Measurements from ENCODE around the gene ITIH3.

Gene ITIH3

DNA sequence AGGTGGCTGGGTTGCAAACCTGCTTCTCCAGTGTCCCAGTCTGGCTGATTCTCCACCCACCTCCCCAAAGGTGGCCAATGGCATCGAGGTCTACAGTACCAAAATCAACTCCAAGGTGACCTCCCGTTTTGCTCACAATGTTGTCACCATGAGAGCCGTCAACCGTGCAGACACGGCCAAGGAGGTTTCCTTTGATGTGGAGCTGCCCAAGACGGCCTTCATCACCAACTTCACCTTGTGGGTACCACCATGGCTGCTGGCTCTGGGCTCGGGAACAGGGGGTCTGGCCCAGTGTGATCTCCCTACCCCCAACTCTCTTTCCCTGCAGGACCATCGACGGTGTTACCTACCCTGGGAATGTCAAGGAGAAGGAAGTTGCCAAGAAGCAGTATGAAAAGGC, 1.8 kb downstream of the ITIH3 start:
- H3K79me2 ChIP-seq (ENCODE audit: control insufficient read depth, insufficient read depth, low read length, poor library complexity), result no peaks in the 10 kb centered on the region

DNA sequence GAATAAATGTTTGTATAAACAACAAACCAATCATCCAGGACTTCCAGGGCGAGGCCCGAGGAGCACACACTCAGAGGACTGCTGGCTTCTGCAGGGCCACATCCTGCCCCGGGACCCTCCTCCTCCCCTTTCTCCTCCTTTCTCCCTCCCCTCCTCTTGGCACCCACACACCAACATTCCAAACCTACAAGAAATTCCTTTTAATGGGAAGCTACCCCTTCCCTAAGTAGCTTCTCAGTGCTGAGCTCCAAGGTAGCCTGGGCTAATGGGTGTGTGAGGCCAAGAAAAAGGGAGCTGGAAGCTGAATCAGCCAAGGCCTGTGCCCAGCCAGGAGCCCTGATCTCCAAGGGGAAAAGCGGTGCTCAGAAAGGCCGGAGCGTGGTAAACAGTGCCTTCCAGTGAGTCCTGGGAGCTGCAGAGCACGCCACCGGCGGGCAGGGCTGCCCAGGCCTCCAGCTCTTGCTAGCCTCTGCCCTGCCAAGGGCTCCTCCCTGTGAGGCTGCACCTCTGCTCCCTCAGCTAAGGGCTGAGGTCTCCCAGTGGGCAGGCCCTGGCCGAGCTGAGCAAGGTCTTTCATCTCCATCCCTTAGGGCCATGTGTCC, 3.9 kb downstream of the ITIH3 start:
- H3K36me3 ChIP-seq (ENCODE audit: control insufficient read depth in 1 of 2, insufficient read depth in 2 of 2, low read length in 2 of 2), result no peaks in the 10 kb centered on the region
- H2AFZ ChIP-seq (ENCODE audit: insufficient read depth, low read length, poor library complexity), result no peak overlapping the region
- H3K14ac ChIP-seq (ENCODE audit: low read length), result no peak overlapping the region
- H2AK5ac ChIP-seq (ENCODE audit: low read length), result no peak overlapping the region
- no peak for DNase-seq
- H3K18ac ChIP-seq (ENCODE audit: low read length), result no peak overlapping the region
- WGBS (ENCODE audit: extremely low coverage, insufficient coverage, insufficient read length), result no CpG with 5 or more reads among the region's 10 CpGs
- H3K4ac ChIP-seq (ENCODE audit: low read depth, low read length), result no peak overlapping the region
- H3K4me3 ChIP-seq (ENCODE audit: low read depth, low read length), result no peak overlapping the region
- no peaks in the 10 kb centered on the region for H3K79me1 ChIP-seq (ENCODE audit: low read length)
- no peak overlapping the region for H2BK120ac ChIP-seq (ENCODE audit: insufficient read depth, low read length, poor library complexity)
- no peak overlapping the region for H2BK12ac ChIP-seq (ENCODE audit: low read length)
- no peaks in the 10 kb centered on the region for H3K27me3 ChIP-seq (ENCODE audit: insufficient read depth, low read length)
- H4K91ac ChIP-seq (ENCODE audit: low read depth, low read length), result no peak overlapping the region
- no peak overlapping the region for H4K12ac ChIP-seq (ENCODE audit: low read depth, low read length)
- no peak overlapping the region for H3K27ac ChIP-seq (ENCODE audit: low read depth, low read length)
- no peak overlapping the region for H3K9ac ChIP-seq (ENCODE audit: low read length)
- no peak overlapping the region for H3K23ac ChIP-seq (ENCODE audit: low read length)
- no peak overlapping the region for H3K4me2 ChIP-seq (ENCODE audit: low read length)
- peaks cover 0 to 3% of the 10 kb centered on the region in 2 experiments for H3K4me1 ChIP-seq (ENCODE audit: control insufficient read depth in 1 of 2, insufficient read depth in 2 of 2, low read length in 2 of 2)
- no peak overlapping the region for H2BK5ac ChIP-seq (ENCODE audit: low read depth, low read length, poor library complexity)
- H3K9me3 ChIP-seq (ENCODE audit: insufficient read depth, low read depth, low read length), result no peaks in the 10 kb centered on the region
- H3K79me2 ChIP-seq (ENCODE audit: control insufficient read depth, insufficient read depth, low read length, poor library complexity), result no peaks in the 10 kb centered on the region
- H4K8ac ChIP-seq (ENCODE audit: low read depth, low read length), result no peak overlapping the region

More for the DNA sequence above, 1.8 kb downstream of the ITIH3 start:
- no peak overlapping the region for H3K4me3 ChIP-seq (ENCODE audit: low read depth, low read length)
- no peak overlapping the region for H3K14ac ChIP-seq (ENCODE audit: low read length)
- H3K23ac ChIP-seq (ENCODE audit: low read length), result no peak overlapping the region
- H3K9ac ChIP-seq (ENCODE audit: low read length), result no peak overlapping the region
- H2AK5ac ChIP-seq (ENCODE audit: low read length), result no peak overlapping the region
- H3K36me3 ChIP-seq (ENCODE audit: control insufficient read depth in 1 of 2, insufficient read depth in 2 of 2, low read length in 2 of 2), result no peaks in the 10 kb centered on the region
- H3K18ac ChIP-seq (ENCODE audit: low read length), result no peak overlapping the region
- no peak overlapping the region for H4K12ac ChIP-seq (ENCODE audit: low read depth, low read length)
- WGBS (ENCODE audit: extremely low coverage, insufficient coverage, insufficient read length), result no CpG with 5 or more reads among the region's 9 CpGs
- H3K4me2 ChIP-seq (ENCODE audit: low read length), result no peak overlapping the region
- H4K8ac ChIP-seq (ENCODE audit: low read depth, low read length), result no peak overlapping the region
- H3K79me1 ChIP-seq (ENCODE audit: low read length), result no peaks in the 10 kb centered on the region
- no peak overlapping the region for H4K91ac ChIP-seq (ENCODE audit: low read depth, low read length)
- H3K4me1 ChIP-seq (ENCODE audit: control insufficient read depth in 1 of 2, insufficient read depth in 2 of 2, low read length in 2 of 2), result peaks cover 0 to 3% of the 10 kb centered on the region in 2 experiments
- H2BK120ac ChIP-seq (ENCODE audit: insufficient read depth, low read length, poor library complexity), result no peak overlapping the region
- H3K4ac ChIP-seq (ENCODE audit: low read depth, low read length), result no peak overlapping the region
- H3K9me3 ChIP-seq (ENCODE audit: insufficient read depth, low read depth, low read length), result no peaks in the 10 kb centered on the region
- H2BK12ac ChIP-seq (ENCODE audit: low read length), result no peak overlapping the region
- no peak overlapping the region for H3K27ac ChIP-seq (ENCODE audit: low read depth, low read length)
- no peak for DNase-seq
- H3K27me3 ChIP-seq (ENCODE audit: insufficient read depth, low read length), result no peaks in the 10 kb centered on the region
- no peak overlapping the region for H2AFZ ChIP-seq (ENCODE audit: insufficient read depth, low read length, poor library complexity)
- no peak overlapping the region for H2BK5ac ChIP-seq (ENCODE audit: low read depth, low read length, poor library complexity)

- Histone ChIP-seq H4K91ac (ENCODE audit: low read depth, low read length) (no peak overlapping the region), H4K8ac (ENCODE audit: low read depth, low read length) (no peak overlapping the region), H2AK5ac (ENCODE audit: low read length) (no peak overlapping the region), H2BK12ac (ENCODE audit: low read length) (no peak overlapping the region), H3K14ac (ENCODE audit: low read length) (no peak overlapping the region), H3K4ac (ENCODE audit: low read depth, low read length) (no peak overlapping the region), H3K23ac (ENCODE audit: low read length) (no peak overlapping the region), H3K4me3 (ENCODE audit: low read depth, low read length) (no peak overlapping the region), H3K79me2 (ENCODE audit: control insufficient read depth, insufficient read depth, low read length, poor library complexity) (no peaks in the 10 kb centered on the region), H3K27me3 (ENCODE audit: insufficient read depth, low read length) (no peaks in the 10 kb centered on the region), H3K18ac (ENCODE audit: low read length) (no peak overlapping the region), H3K36me3 (ENCODE audit: control insufficient read depth in 1 of 2, insufficient read depth in 2 of 2, low read length in 2 of 2) (no peaks in the 10 kb centered on the region), H3K27ac (ENCODE audit: low read depth, low read length) (no peak overlapping the region), H3K9me3 (ENCODE audit: insufficient read depth, low read depth, low read length) (no peaks in the 10 kb centered on the region), H2AFZ (ENCODE audit: insufficient read depth, low read length, poor library complexity) (no peak overlapping the region), H3K9ac (ENCODE audit: low read length) (no peak overlapping the region), H4K12ac (ENCODE audit: low read depth, low read length) (no peak overlapping the region), H3K4me2 (ENCODE audit: low read length) (no peak overlapping the region), H2BK120ac (ENCODE audit: insufficient read depth, low read length, poor library complexity) (no peak overlapping the region), H2BK5ac (ENCODE audit: low read depth, low read length, poor library complexity) (no peak overlapping the region), H3K79me1 (ENCODE audit: low read length) (no peaks in the 10 kb centered on the region), H3K4me1 (ENCODE audit: control insufficient read depth in 1 of 2, insufficient read depth in 2 of 2, low read length in 2 of 2) (peaks cover 0 to 3% of the 10 kb centered on the region in 2 experiments)
- DNase-seq, result peak; percentile 96 to 97
- WGBS (ENCODE audit: extremely low coverage, insufficient coverage, insufficient read length), result no CpG with 5 or more reads among the region's 14 CpGs
Measured at GRCh38 chr3:52798978-52799476, 4.4 kb downstream of the ITIH3 start.

DNA sequence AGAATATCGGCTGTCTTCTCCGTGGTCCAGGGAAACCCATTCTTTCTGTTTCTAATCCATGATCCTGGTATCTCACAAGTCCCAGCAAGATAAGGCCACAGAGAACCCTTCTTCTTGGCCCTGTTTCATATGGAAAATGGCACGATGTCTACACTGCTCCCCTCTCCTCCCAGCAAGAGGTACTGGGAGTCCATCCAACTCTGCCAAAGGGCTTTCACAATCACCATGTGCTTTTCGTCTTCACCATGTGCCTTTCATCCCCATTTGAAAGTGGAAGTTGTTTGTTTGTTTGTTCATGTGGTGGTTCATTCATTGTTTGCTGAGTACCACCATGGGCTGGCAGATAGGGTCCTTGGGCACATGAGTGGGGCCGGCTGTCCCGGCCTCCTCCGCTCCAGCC, 5.5 kb downstream of the ITIH3 start:
- no peak overlapping the region for H3K4me3 ChIP-seq (ENCODE audit: low read depth, low read length)
- H3K18ac ChIP-seq (ENCODE audit: low read length), result no peak overlapping the region
- no peaks in the 10 kb centered on the region for H3K27me3 ChIP-seq (ENCODE audit: insufficient read depth, low read length)
- H4K8ac ChIP-seq (ENCODE audit: low read depth, low read length), result no peak overlapping the region
- no peak overlapping the region for H3K4me2 ChIP-seq (ENCODE audit: low read length)
- peaks cover 0 to 3% of the 10 kb centered on the region in 2 experiments for H3K4me1 ChIP-seq (ENCODE audit: control insufficient read depth in 1 of 2, insufficient read depth in 2 of 2, low read length in 2 of 2)
- no peak overlapping the region for H3K4ac ChIP-seq (ENCODE audit: low read depth, low read length)
- no peaks in the 10 kb centered on the region for H3K9me3 ChIP-seq (ENCODE audit: insufficient read depth, low read depth, low read length)
- no peak for DNase-seq
- H2AFZ ChIP-seq (ENCODE audit: insufficient read depth, low read length, poor library complexity), result no peak overlapping the region
- no peak overlapping the region for H3K14ac ChIP-seq (ENCODE audit: low read length)
- H3K23ac ChIP-seq (ENCODE audit: low read length), result no peak overlapping the region
- no peaks in the 10 kb centered on the region for H3K36me3 ChIP-seq (ENCODE audit: control insufficient read depth in 1 of 2, insufficient read depth in 2 of 2, low read length in 2 of 2)
- no peak overlapping the region for H3K27ac ChIP-seq (ENCODE audit: low read depth, low read length)
- no peak overlapping the region for H2AK5ac ChIP-seq (ENCODE audit: low read length)
- H2BK120ac ChIP-seq (ENCODE audit: insufficient read depth, low read length, poor library complexity), result no peak overlapping the region
- no peak overlapping the region for H4K91ac ChIP-seq (ENCODE audit: low read depth, low read length)
- H3K79me2 ChIP-seq (ENCODE audit: control insufficient read depth, insufficient read depth, low read length, poor library complexity), result no peaks in the 10 kb centered on the region
- no peak overlapping the region for H4K12ac ChIP-seq (ENCODE audit: low read depth, low read length)
- H2BK12ac ChIP-seq (ENCODE audit: low read length), result no peak overlapping the region
- no CpG with 5 or more reads among the region's 7 CpGs for WGBS (ENCODE audit: extremely low coverage, insufficient coverage, insufficient read length)
- no peaks in the 10 kb centered on the region for H3K79me1 ChIP-seq (ENCODE audit: low read length)
- H3K9ac ChIP-seq (ENCODE audit: low read length), result no peak overlapping the region
- H2BK5ac ChIP-seq (ENCODE audit: low read depth, low read length, poor library complexity), result no peak overlapping the region
